ENCODE data around the gene RAB40AL.

GRCh38 chrX:102963955-102964354 is 26.9 kb downstream of the RAB40AL start:
- TF ChIP-seq CTCF (IDR thresholded peaks at IDR 0.05) = no peak
- no peak for TF ChIP-seq POLR2AphosphoS5 (IDR thresholded peaks at IDR 0.05)
- no peak for TF ChIP-seq POLR2A (IDR thresholded peaks at IDR 0.05)

Data from sigmoid colon (tissue), 4 donors.